ENCODE data around the gene PTRHD1. TPM values are rescaled to one million over a fixed set of nuclear protein-coding genes. Genes with fewer than 3 reads are reported as not detected.

The PTRHD1 gene
- total RNA-seq, 2 experiments from 2014 or later: 15.3 to 15.7 TPM

- Mint-ChIP-seq H3K9me3 (no peaks in the 10 kb centered on the region), H3K27ac (peak overlapping the region; percentile 7), H3K36me3 (ENCODE audit: low read depth) (peaks cover 13% of the 10 kb centered on the region), H3K4me3 (no peak overlapping the region), H3K27me3 (no peaks in the 10 kb centered on the region), H3K4me1 (ENCODE audit: low read depth) (peaks cover 22% of the 10 kb centered on the region)
- no peak overlapping the region for H3K4me3 ChIP-seq (ENCODE audit: low read length)
- CTCF ChIA-PET: interaction anchor here (0.6 to 5.3 kb wide), 2 partner anchors 41 to 417 kb away, joined by 4 to 83 read pairs; no protein-coding TSS in a partner anchor
- peaks cover 17% of the 10 kb centered on the region for H3K36me3 ChIP-seq (ENCODE audit: insufficient read depth, low read length)
- DNase-seq (peak in 2 of 14 experiments; percentile 46 to 63), ATAC-seq (ENCODE audit: poor library complexity) (peak; percentile 20)
- POLR2A ChIA-PET: interaction anchor here (1.9 to 3.1 kb wide), 2 partner anchors 33 to 404 kb away, joined by 4 to 6 read pairs; partner anchors contain the start of genes CENPO and PTRHD1
- no peaks in the 10 kb centered on the region for H3K9me3 ChIP-seq (ENCODE audit: control insufficient read depth in 1 of 2, insufficient read depth in 1 of 2, low read length in 2 of 2)
- no peaks in the 10 kb centered on the region for H3K27me3 ChIP-seq (ENCODE audit: control insufficient read depth in 1 of 2, insufficient read depth in 2 of 2, low read length in 2 of 2)
- intact Hi-C loops (cut with DNase I, micrococcal nuclease): loop anchor here (2.0 to 10.0 kb wide), 3 partner anchors 33 to 303 kb away; partner anchors contain the start of genes CENPO (in 1 of the 2) and PTRHD1 (in 1 of the 2)
- peak overlapping the region in 1 of 2 donors; percentile 64 for H3K27ac ChIP-seq (ENCODE audit: low read depth in 1 of 2, low read length in 2 of 2)
- TF ChIP-seq CTCF (IDR thresholded peaks at IDR 0.05): no peak
- H3K4me1 ChIP-seq (ENCODE audit: insufficient read depth, low read length): peaks cover 15% of the 10 kb centered on the region
These were observed 32.9 kb upstream of the PTRHD1 start for GRCh38 chr2:24825883-24826772.

- Histone ChIP-seq H3K27me3 (ENCODE audit: control insufficient read depth in 1 of 2, insufficient read depth in 2 of 2, low read length in 2 of 2) (no peaks in the 10 kb centered on the region), H3K4me1 (ENCODE audit: insufficient read depth, low read length) (peaks cover 15% of the 10 kb centered on the region), H3K36me3 (ENCODE audit: insufficient read depth, low read length) (peaks cover 25% of the 10 kb centered on the region), H3K9me3 (ENCODE audit: control insufficient read depth in 1 of 2, insufficient read depth in 1 of 2, low read length in 2 of 2) (no peaks in the 10 kb centered on the region), H3K4me3 (ENCODE audit: low read length) (no peak overlapping the region), H3K27ac (ENCODE audit: low read depth in 1 of 2, low read length in 2 of 2) (no peak overlapping the region)
- peak; percentile 42 for TF ChIP-seq CTCF (IDR thresholded peaks at IDR 0.05)
- H3K27me3 Mint-ChIP-seq: no peaks in the 10 kb centered on the region
- ATAC-seq (ENCODE audit: poor library complexity) (no peak), DNase-seq (peak in 6 of 14 experiments; percentile 6 to 69 (median 36))
- intact Hi-C loops (cut with DNase I, micrococcal nuclease): loop anchor here in 1 of 2 experiments (10.0 kb wide), 1 partner anchor 230 kb away; no protein-coding TSS in a partner anchor
- H3K4me1 Mint-ChIP-seq (ENCODE audit: low read depth): peaks cover 22% of the 10 kb centered on the region
- ChIA-PET CTCF (interaction anchor here (5.3 kb wide), 1 partner anchor 416 kb away, joined by 83 read pairs; no protein-coding TSS in a partner anchor), POLR2A (interaction anchor here (3.1 kb wide), 1 partner anchor 32 kb away, joined by 6 read pairs; the partner anchor contains the start of genes CENPO and PTRHD1)
- H3K36me3 Mint-ChIP-seq (ENCODE audit: low read depth): peaks cover 21% of the 10 kb centered on the region
- no peak overlapping the region for H3K27ac Mint-ChIP-seq
- H3K4me3 Mint-ChIP-seq: no peak overlapping the region
- no peaks in the 10 kb centered on the region for H3K9me3 Mint-ChIP-seq
These were observed 32.0 kb upstream of the PTRHD1 start for GRCh38 chr2:24824966-24825882.

- CTCF ChIA-PET: no interaction called here
- no peak for ATAC-seq (ENCODE audit: poor library complexity)
- no peaks in the 10 kb centered on the region for H3K9me3 Mint-ChIP-seq
- POLR2A ChIA-PET: no interaction called here
- no peak for TF ChIP-seq CTCF (IDR thresholded peaks at IDR 0.05)
- H3K4me3 ChIP-seq (ENCODE audit: low read length): no peak overlapping the region
- H3K4me3 Mint-ChIP-seq: no peak overlapping the region
- peaks cover 33% of the 10 kb centered on the region for H3K36me3 ChIP-seq (ENCODE audit: insufficient read depth, low read length)
- H3K36me3 Mint-ChIP-seq (ENCODE audit: low read depth): peaks cover 21% of the 10 kb centered on the region
- peaks cover 15% of the 10 kb centered on the region for H3K4me1 ChIP-seq (ENCODE audit: insufficient read depth, low read length)
- peaks cover 22% of the 10 kb centered on the region for H3K4me1 Mint-ChIP-seq (ENCODE audit: low read depth)
- intact Hi-C loops (cut with DNase I, micrococcal nuclease): loop anchor here in 1 of 2 experiments (10.0 kb wide), 1 partner anchor 229 kb away; no protein-coding TSS in a partner anchor
- no peaks in the 10 kb centered on the region for H3K27me3 ChIP-seq (ENCODE audit: control insufficient read depth in 1 of 2, insufficient read depth in 2 of 2, low read length in 2 of 2)
- H3K27ac ChIP-seq (ENCODE audit: low read depth in 1 of 2, low read length in 2 of 2): no peak overlapping the region
- no peak overlapping the region for H3K27ac Mint-ChIP-seq
- H3K27me3 Mint-ChIP-seq: no peaks in the 10 kb centered on the region
- no peak for DNase-seq
- H3K9me3 ChIP-seq (ENCODE audit: control insufficient read depth in 1 of 2, insufficient read depth in 1 of 2, low read length in 2 of 2): no peaks in the 10 kb centered on the region
These were observed 30.9 kb upstream of the PTRHD1 start for GRCh38 chr2:24824071-24824588.

Measured in CD4-positive, alpha-beta T cell (primary cell).